SHP77 (cell line): ENCODE results near the gene ATP6V1G2.
"Not testable (repeated sequence)": the region's sequence is repeated elsewhere in the genome, so short reads cannot be mapped to it uniquely, and the experiment has no call there.

ENCODE experiments used
- DNase-seq, 2 experiments: peaks; one replicate each; lab custom pipeline; 2025; lab: John Stamatoyannopoulos, UW

ATP6V1G2 gene

GRCh38 chr6:31529329-31530150, 16.9 kb downstream of the ATP6V1G2 start:
- no peak for DNase-seq

GRCh38 chr6:31528821-31529328, 17.5 kb downstream of the ATP6V1G2 start, which contains the start of gene MCCD1:
TSS of gene MCCD1 (plus strand) at chr6:31528962. CDS start at chr6:31529015, 53 bp downstream.
- DNase-seq: no peak

- DNase-seq: no peak
Measured at GRCh38 chr6:31528307-31528777, 18.1 kb downstream of the ATP6V1G2 start.

GRCh38 chr6:31525932-31526591, 20.3 kb downstream of the ATP6V1G2 start:
- DNase-seq: no peak

- no peak for DNase-seq
Measured at GRCh38 chr6:31525553-31525931, 20.9 kb downstream of the ATP6V1G2 start.

GRCh38 chr6:31521835-31522234, 24.6 kb downstream of the ATP6V1G2 start:
- no peak for DNase-seq

GRCh38 chr6:31513456-31514165, 32.8 kb downstream of the ATP6V1G2 start:
- no peak for DNase-seq

GRCh38 chr6:31510007-31510406, 36.4 kb downstream of the ATP6V1G2 start:
- DNase-seq: no peak

- DNase-seq: not testable (repeated sequence)
Measured at GRCh38 chr6:31509036-31509435, 37.4 kb downstream of the ATP6V1G2 start.

GRCh38 chr6:31502586-31502985, 43.8 kb downstream of the ATP6V1G2 start:
- DNase-seq: no peak

GRCh38 chr6:31499648-31500047, 46.8 kb downstream of the ATP6V1G2 start:
- DNase-seq: not testable (repeated sequence)

- DNase-seq: no peak
Measured at GRCh38 chr6:31498748-31499147, 47.7 kb downstream of the ATP6V1G2 start.

GRCh38 chr6:31497531-31498476, 48.6 kb downstream of the ATP6V1G2 start, which contains the start of gene MICB:
TSS of gene MICB (plus strand) at chr6:31498145. CDS start at chr6:31498194, 49 bp downstream.
- no peak for DNase-seq

- not testable (repeated sequence) for DNase-seq
Measured at GRCh38 chr6:31496826-31497225, 49.6 kb downstream of the ATP6V1G2 start.

GRCh38 chr6:31495580-31495979, 50.8 kb downstream of the ATP6V1G2 start:
- no peak for DNase-seq
